Mesendoderm (in vitro differentiated cells): ENCODE data around the gene PRKN.

Experiments used
- DNase-seq: peaks from one replicate; pipeline ENCODE4 v3.0.0; 2013
- H2AK5ac ChIP-seq: 2 replicates; pipeline ENCODE4 v1.6.1; 2013; ENCODE audit warnings: low read length, inconsistent platforms
- H2BK120ac ChIP-seq: 2 replicates; pipeline ENCODE4 v1.6.1; 2013; ENCODE audit warnings: low read depth, mild to moderate bottlenecking, low read length, moderate library complexity, mixed read lengths
- H2BK15ac ChIP-seq: replicated peaks from 2 replicates; pipeline ENCODE4 v1.6.1; 2013; ENCODE audit warnings: low read depth, mild to moderate bottlenecking, moderate library complexity
- H2BK5ac ChIP-seq: 2 replicates; pipeline ENCODE4 v1.6.1; 2013; ENCODE audit warnings: low read length, inconsistent platforms
- H3K18ac ChIP-seq: 2 replicates; pipeline ENCODE4 v1.6.1; 2013; ENCODE audit warnings: mild to moderate bottlenecking, low read length, mixed read lengths
- H3K23ac ChIP-seq: one replicate; pipeline ENCODE4 v1.6.1; 2013; ENCODE audit warnings: low read length
- H3K27ac ChIP-seq: 2 replicates; pipeline ENCODE4 v1.5.1; 2013; ENCODE audit warnings: low read depth, mild to moderate bottlenecking, inconsistent platforms, low read length, moderate library complexity
- H3K27me3 ChIP-seq: 2 replicates; pipeline ENCODE4 v1.6.1; 2013; ENCODE audit warnings: low read length, control low read depth, mild to moderate bottlenecking, inconsistent platforms; ENCODE audit not compliant: insufficient read depth, poor library complexity
- H3K36me3 ChIP-seq: 2 replicates; pipeline ENCODE4 v1.6.1; 2013; ENCODE audit warnings: low read length, inconsistent platforms; ENCODE audit not compliant: control insufficient read depth, insufficient read depth
- H3K4ac ChIP-seq: one replicate; pipeline ENCODE4 v1.6.1; 2013; ENCODE audit warnings: low read depth, mild to moderate bottlenecking, low read length, moderate library complexity
- H3K4me1 ChIP-seq: 2 replicates; pipeline ENCODE4 v1.6.1; 2013; ENCODE audit warnings: low read depth, low read length, inconsistent platforms; ENCODE audit not compliant: control insufficient read depth
- H3K4me2 ChIP-seq: 2 replicates; pipeline ENCODE4 v1.6.1; 2013; ENCODE audit warnings: low read length
- H3K4me3 ChIP-seq: 2 replicates; pipeline ENCODE4 v1.5.1; 2013; ENCODE audit warnings: mild to moderate bottlenecking, low read length
- H3K56ac ChIP-seq: one replicate; pipeline ENCODE4 v1.6.1; 2013; ENCODE audit warnings: low read length
- H3K79me1 ChIP-seq: 2 replicates; pipeline ENCODE4 v1.6.1; 2013; ENCODE audit warnings: low read length, inconsistent platforms
- H3K79me2 ChIP-seq: 2 replicates; pipeline ENCODE4 v1.6.1; 2013; ENCODE audit warnings: mild to moderate bottlenecking, low read length; ENCODE audit not compliant: control insufficient read depth, insufficient read depth
- H3K9ac ChIP-seq: 2 replicates; pipeline ENCODE4 v1.6.1; 2013; ENCODE audit warnings: low read length, inconsistent platforms
- H4K5ac ChIP-seq: one replicate; pipeline ENCODE4 v1.6.1; 2013; ENCODE audit warnings: low read length
- H4K8ac ChIP-seq: one replicate; pipeline ENCODE4 v1.6.1; 2013; ENCODE audit warnings: low read depth, mild to moderate bottlenecking, control low read depth, low read length, moderate library complexity
- WGBS: extraction: QIAGEN DNeasy Blood & Tissue Kit; methylation state at CpG from one replicate; pipeline ENCODE4 v1.1.7; 2013; ENCODE audit warnings: low lambda C conversion rate, missing lambda C conversion rate; ENCODE audit not compliant: insufficient coverage; ENCODE audit errors: extremely low coverage; 5-methylcytosine and 5-hydroxymethylcytosine counted together

Gene PRKN

DNA sequence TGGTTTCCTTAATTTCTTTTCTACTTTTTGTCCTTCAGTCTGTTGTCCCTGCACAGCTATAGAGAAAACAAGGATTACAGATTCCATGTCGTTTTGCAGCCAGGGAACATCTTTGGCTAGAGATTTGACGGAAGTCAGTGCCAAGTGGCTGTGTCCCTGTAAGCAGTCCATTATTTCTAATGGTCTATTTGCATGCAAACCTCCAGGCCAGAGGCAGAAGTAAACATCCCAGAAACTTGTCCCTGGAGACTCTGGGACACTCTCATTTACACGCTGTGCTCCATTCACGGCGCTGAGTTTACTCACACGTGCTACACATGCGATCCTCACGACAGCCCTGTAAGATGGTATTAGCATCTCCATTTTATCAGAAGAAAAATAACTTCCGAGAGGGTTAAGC lies 355.5 kb downstream of the PRKN start:
- Histone ChIP-seq H3K79me1 (no peaks in the 10 kb centered on the region), H3K23ac (no peak overlapping the region), H3K9ac (no peak overlapping the region), H3K79me2 (no peaks in the 10 kb centered on the region), H3K27me3 (no peaks in the 10 kb centered on the region), H4K8ac (no peak overlapping the region), H4K5ac (no peak overlapping the region), H2BK15ac (no peak overlapping the region), H3K27ac (no peak overlapping the region), H3K36me3 (no peaks in the 10 kb centered on the region), H3K4ac (no peak overlapping the region), H2BK5ac (no peak overlapping the region), H3K18ac (no peak overlapping the region), H3K4me3 (no peak overlapping the region), H3K56ac (no peak overlapping the region), H2AK5ac (no peak overlapping the region), H3K4me2 (no peak overlapping the region), H3K4me1 (no peaks in the 10 kb centered on the region), H2BK120ac (no peak overlapping the region)
- no peak for DNase-seq
- WGBS: no CpG with 5 or more reads among the region's 9 CpGs

DNA sequence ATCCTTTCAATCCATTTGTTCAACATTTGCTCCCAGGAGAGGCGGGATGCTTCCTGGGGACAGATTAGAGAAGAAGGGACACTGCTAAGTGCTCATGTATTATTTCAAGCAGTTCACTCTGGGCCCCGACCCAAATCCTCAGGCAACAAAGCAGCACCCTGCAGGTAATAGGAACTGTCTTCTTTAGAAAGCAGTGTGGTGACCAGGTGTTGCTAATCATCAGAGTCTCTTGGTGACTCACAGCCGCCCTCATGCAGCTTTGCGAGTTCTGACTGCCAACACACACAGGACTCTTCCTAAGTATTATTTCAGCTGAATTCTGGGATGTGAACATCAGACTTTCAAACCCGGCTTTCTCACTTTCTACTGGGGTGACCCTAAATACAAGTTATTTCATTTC lies 356.4 kb downstream of the PRKN start:
- no peak overlapping the region for H3K9ac ChIP-seq
- no peak overlapping the region for H4K5ac ChIP-seq
- no peak overlapping the region for H3K4me2 ChIP-seq
- no peaks in the 10 kb centered on the region for H3K36me3 ChIP-seq
- no peak overlapping the region for H3K27ac ChIP-seq
- H3K4me3 ChIP-seq: no peak overlapping the region
- H4K8ac ChIP-seq: no peak overlapping the region
- no peak overlapping the region for H2BK5ac ChIP-seq
- no peaks in the 10 kb centered on the region for H3K79me2 ChIP-seq
- no peak overlapping the region for H2AK5ac ChIP-seq
- no peak for DNase-seq
- no peaks in the 10 kb centered on the region for H3K27me3 ChIP-seq
- no peak overlapping the region for H3K56ac ChIP-seq
- H3K18ac ChIP-seq: no peak overlapping the region
- H3K4me1 ChIP-seq: no peaks in the 10 kb centered on the region
- H3K79me1 ChIP-seq: no peaks in the 10 kb centered on the region
- no peak overlapping the region for H3K4ac ChIP-seq
- H2BK15ac ChIP-seq: no peak overlapping the region
- no peak overlapping the region for H2BK120ac ChIP-seq
- H3K23ac ChIP-seq: no peak overlapping the region
- no CpG with 5 or more reads among the region's 5 CpGs for WGBS

GRCh38 chr6:162369091-162369490 lies 358.5 kb downstream of the PRKN start:
- no peak overlapping the region for H3K56ac ChIP-seq
- WGBS: no CpG with 5 or more reads among the region's 2 CpGs
- DNase-seq: no peak
- H3K18ac ChIP-seq: no peak overlapping the region
- no peak overlapping the region for H3K4me3 ChIP-seq
- no peak overlapping the region for H3K23ac ChIP-seq
- no peak overlapping the region for H2BK120ac ChIP-seq
- no peaks in the 10 kb centered on the region for H3K27me3 ChIP-seq
- no peak overlapping the region for H2BK5ac ChIP-seq
- no peak overlapping the region for H4K5ac ChIP-seq
- H3K4me1 ChIP-seq: no peaks in the 10 kb centered on the region
- no peak overlapping the region for H3K4me2 ChIP-seq
- no peak overlapping the region for H2BK15ac ChIP-seq
- no peaks in the 10 kb centered on the region for H3K79me2 ChIP-seq
- H4K8ac ChIP-seq: no peak overlapping the region
- H3K27ac ChIP-seq: no peak overlapping the region
- no peak overlapping the region for H3K9ac ChIP-seq
- no peaks in the 10 kb centered on the region for H3K79me1 ChIP-seq
- no peak overlapping the region for H2AK5ac ChIP-seq
- H3K36me3 ChIP-seq: no peaks in the 10 kb centered on the region
- no peak overlapping the region for H3K4ac ChIP-seq

DNA sequence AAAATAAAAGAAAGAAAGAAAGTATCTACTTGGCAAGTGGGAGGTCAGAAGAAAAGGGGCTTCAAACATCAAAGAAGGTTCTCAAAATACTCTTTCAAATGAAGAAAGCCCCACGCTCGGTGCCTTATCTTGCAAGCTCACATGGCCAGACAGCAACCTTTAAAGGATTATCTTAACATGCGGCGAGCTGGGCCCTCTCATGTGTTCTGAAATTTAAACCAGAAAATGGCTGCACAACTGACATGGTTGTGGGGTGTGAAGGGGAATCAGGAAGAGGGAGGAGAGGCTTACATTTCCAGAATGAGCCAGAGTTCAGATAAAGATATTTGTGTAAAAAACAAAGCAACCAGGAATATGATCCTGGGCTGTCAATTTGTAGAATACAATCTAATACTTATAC lies 363.1 kb downstream of the PRKN start:
- Histone ChIP-seq H3K4ac (no peak overlapping the region), H3K36me3 (no peaks in the 10 kb centered on the region), H2BK15ac (no peak overlapping the region), H3K4me3 (no peak overlapping the region), H3K4me2 (no peak overlapping the region), H2BK5ac (no peak overlapping the region), H3K79me1 (no peaks in the 10 kb centered on the region), H2BK120ac (no peak overlapping the region), H3K27me3 (no peaks in the 10 kb centered on the region), H4K8ac (no peak overlapping the region), H4K5ac (no peak overlapping the region), H3K18ac (no peak overlapping the region), H3K56ac (no peak overlapping the region), H2AK5ac (no peak overlapping the region), H3K23ac (no peak overlapping the region), H3K27ac (no peak overlapping the region), H3K9ac (no peak overlapping the region), H3K4me1 (no peaks in the 10 kb centered on the region), H3K79me2 (no peaks in the 10 kb centered on the region)
- DNase-seq: no peak
- no CpG with 5 or more reads among the region's 4 CpGs for WGBS

DNA sequence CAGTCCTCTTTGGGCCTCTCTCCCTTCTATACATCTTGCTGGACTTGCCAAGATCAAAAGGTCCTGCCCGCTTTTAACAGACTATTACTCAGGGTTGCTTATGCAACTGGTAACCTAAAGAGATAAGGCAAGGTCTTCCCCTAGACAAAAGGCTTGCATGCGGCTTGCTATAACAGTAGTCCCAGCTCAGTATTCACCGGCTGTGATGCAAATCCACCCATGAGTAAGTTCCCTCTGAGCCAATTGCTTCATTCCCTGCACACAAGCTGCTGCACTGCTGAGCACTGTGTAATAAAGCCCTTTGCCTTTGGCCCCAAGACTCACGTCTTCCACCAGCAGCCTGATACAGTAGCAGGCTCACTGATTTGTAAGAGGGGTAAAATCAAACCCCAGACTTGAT lies 363.8 kb downstream of the PRKN start:
- H2BK120ac ChIP-seq: no peak overlapping the region
- no peaks in the 10 kb centered on the region for H3K27me3 ChIP-seq
- no CpG with 5 or more reads among the region's 4 CpGs for WGBS

GRCh38 chr6:162360901-162361567 lies 366.5 kb downstream of the PRKN start:
- Histone ChIP-seq H3K27ac (no peak overlapping the region), H2BK120ac (no peak overlapping the region), H3K23ac (no peak overlapping the region), H3K36me3 (no peaks in the 10 kb centered on the region), H3K4me1 (no peaks in the 10 kb centered on the region), H2BK5ac (no peak overlapping the region), H4K5ac (no peak overlapping the region), H3K9ac (no peak overlapping the region), H3K18ac (no peak overlapping the region), H3K4ac (no peak overlapping the region), H2BK15ac (no peak overlapping the region), H3K56ac (no peak overlapping the region), H4K8ac (no peak overlapping the region), H3K27me3 (no peaks in the 10 kb centered on the region), H3K4me2 (no peak overlapping the region), H3K79me2 (no peaks in the 10 kb centered on the region), H3K4me3 (no peak overlapping the region), H3K79me1 (no peaks in the 10 kb centered on the region), H2AK5ac (no peak overlapping the region)
- no peak for DNase-seq
- no CpG with 5 or more reads among the region's 6 CpGs for WGBS

More for the DNA sequence above, 363.8 kb downstream of the PRKN start:
- Histone ChIP-seq H4K5ac (no peak overlapping the region), H3K27ac (no peak overlapping the region), H3K56ac (no peak overlapping the region), H3K4ac (no peak overlapping the region), H3K23ac (no peak overlapping the region), H4K8ac (peak overlapping the region; percentile 28), H3K4me3 (no peak overlapping the region), H3K18ac (no peak overlapping the region), H2AK5ac (no peak overlapping the region), H3K36me3 (no peaks in the 10 kb centered on the region), H3K4me1 (no peaks in the 10 kb centered on the region), H3K4me2 (no peak overlapping the region), H3K79me1 (no peaks in the 10 kb centered on the region), H2BK5ac (no peak overlapping the region), H3K79me2 (no peaks in the 10 kb centered on the region), H2BK15ac (no peak overlapping the region), H3K9ac (no peak overlapping the region)
- no peak for DNase-seq
